B cell (primary cell): Measurements from ENCODE around the gene LCE1A. TPM values are rescaled to one million over a fixed set of nuclear protein-coding genes. Genes with fewer than 3 reads are reported as not detected.

Experiments used
- ATAC-seq: fragments of 200-7000 bp; cut with Tn5 transposase; one replicate; pipeline ENCODE4 v1.10.0; 2021; ENCODE audit warnings: low read depth, mild to moderate bottlenecking, moderate number of reproducible peaks, moderate library complexity
- CTCF ChIA-PET: fragments of 350-600 bp; sonication (Branson Sonifier 250); formaldehyde crosslinking; loops from one replicate; lab custom pipeline; 2021; ENCODE audit warnings: antibody characterized with exemption, inconsistent platforms; lab: Charles Lee
- POLR2A ChIA-PET: fragments of 350-600 bp; sonication (Branson Sonifier 250); formaldehyde crosslinking; loops from one replicate; lab custom pipeline; 2021; ENCODE audit warnings: antibody characterized with exemption; lab: Charles Lee
- DNase-seq: peaks from one replicate; pipeline ENCODE4 v3.0.0; 2013
- H2AFZ ChIP-seq: 2 replicates; pipeline ENCODE4 v1.6.1; 2012; ENCODE audit warnings: mild to moderate bottlenecking, low read depth, low read length; ENCODE audit not compliant: insufficient read depth, poor library complexity, severe bottlenecking
- H3K27ac ChIP-seq, 2 donors: 1 replicate in 1 of 2; 2 replicates in 1 of 2; pipeline ENCODE4 v1.5.1; 2012 to 2013; ENCODE audit warnings: low read length in 2 of 2, mild to moderate bottlenecking in 2 of 2, moderate library complexity in 1 of 2
- H3K27me3 ChIP-seq, 4 experiments: fragments of 200-600 bp in 1 of 4; sonication (generic) in 1 of 4; replicated peaks in 1 of 4; 1 replicate in 2 of 4; 2 replicates in 2 of 4; pipeline versions ENCODE4 v1.6.1 to v1.7.0; 2013 to 2016; ENCODE audit warnings: low read length in 3 of 4, mild to moderate bottlenecking in 2 of 4, mixed read lengths in 1 of 4, moderate library complexity in 1 of 4; ENCODE audit not compliant: insufficient read depth in 4 of 4, control insufficient read depth in 3 of 4; ENCODE audit errors: control extremely low read depth in 1 of 4
- H3K36me3 ChIP-seq, 2 experiments: replicated peaks in 1 of 2; 1 replicate in 1 of 2; 2 replicates in 1 of 2; pipeline versions ENCODE4 v1.6.1 to v1.7.1; 2013; ENCODE audit warnings: low read length in 1 of 2; ENCODE audit not compliant: insufficient read depth in 2 of 2, control insufficient read depth in 1 of 2; ENCODE audit errors: control extremely low read depth in 1 of 2, extremely low read depth in 1 of 2
- H3K4me1 ChIP-seq, 2 donors: fragments of 200-600 bp in 1 of 2; sonication (generic) in 1 of 2; 1 replicate in 1 of 2; 2 replicates in 1 of 2; pipeline versions ENCODE4 v1.5.1 to v1.6.1; 2013 to 2017; ENCODE audit warnings: low read length in 2 of 2; ENCODE audit not compliant: control insufficient read depth in 2 of 2, insufficient read depth in 2 of 2
- H3K4me2 ChIP-seq: replicated peaks from 2 replicates; pipeline ENCODE3; 2012; ENCODE audit warnings: mild to moderate bottlenecking, low read depth, low read length; ENCODE audit not compliant: poor library complexity, severe bottlenecking
- H3K4me3 ChIP-seq, 5 experiments: fragments of 200-600 bp in 1 of 5; sonication (generic) in 1 of 5; 1 replicate in 3 of 5; 2 replicates in 2 of 5; pipeline versions ENCODE4 v1.5.1 to v1.7.0; 2011 to 2016; ENCODE audit warnings: low read length in 4 of 5, mild to moderate bottlenecking in 4 of 5, low read depth in 2 of 5, control low read depth in 1 of 5, moderate library complexity in 1 of 5; ENCODE audit not compliant: insufficient read depth in 1 of 5; ENCODE audit errors: control extremely low read depth in 1 of 5, extremely low read depth in 1 of 5
- H3K79me2 ChIP-seq: fragments of 200-600 bp; sonication (generic); one replicate; pipeline ENCODE4 v1.6.0; 2016; ENCODE audit warnings: low read length; ENCODE audit not compliant: control insufficient read depth, insufficient read depth
- H3K9ac ChIP-seq: fragments of 200-600 bp; sonication (generic); 2 replicates; pipeline ENCODE4 v1.6.1; 2017; ENCODE audit warnings: mild to moderate bottlenecking, low read length, moderate library complexity
- H3K9me3 ChIP-seq, 3 donors: one replicate each; pipeline versions ENCODE4 v1.6.1 to v1.7.1; 2013; ENCODE audit warnings: low read length in 2 of 3; ENCODE audit not compliant: control insufficient read depth in 2 of 3, insufficient read depth in 1 of 3; ENCODE audit errors: control extremely low read depth in 1 of 3
- H4K20me1 ChIP-seq: 2 replicates; pipeline ENCODE4 v1.6.0; 2012; ENCODE audit warnings: mild to moderate bottlenecking, low read length; ENCODE audit not compliant: insufficient read depth, control insufficient read depth, poor library complexity, severe bottlenecking
- H3K27ac Mint-ChIP-seq: one replicate; pipeline ENCODE4 v1.8.0; 2021; ENCODE audit warnings: mixed read lengths
- H3K27me3 Mint-ChIP-seq: one replicate; pipeline ENCODE4 v1.8.0; 2021; ENCODE audit warnings: mixed read lengths
- H3K4me1 Mint-ChIP-seq: one replicate; pipeline ENCODE4 v1.8.0; 2021; ENCODE audit warnings: mixed read lengths
- H3K4me3 Mint-ChIP-seq: one replicate; pipeline ENCODE4 v1.8.0; 2021; ENCODE audit warnings: mixed read lengths
- H3K9me3 Mint-ChIP-seq: one replicate; pipeline ENCODE4 v1.8.0; 2022; ENCODE audit warnings: mixed read lengths; ENCODE audit not compliant: insufficient read depth
- EZH2 ChIP-seq: IDR thresholded peaks from 2 replicates; pipeline ENCODE4 v1.6.1; 2012; ENCODE audit warnings: borderline replicate concordance, low read depth, mild to moderate bottlenecking, moderate library complexity, low read length; ENCODE audit not compliant: insufficient read depth, poor library complexity, severe bottlenecking
- WGBS: methylation state at CpG from one replicate; pipeline ENCODE4 v1.1.5; 2013; ENCODE audit warnings: missing lambda C conversion rate; ENCODE audit not compliant: insufficient coverage; 5-methylcytosine and 5-hydroxymethylcytosine counted together
- intact Hi-C: fragments of 100-400 bp; cut with micrococcal nuclease; formaldehyde crosslinking; loops from one replicate; pipeline ENCODE4 v1.10.0; 2022
- polyA plus RNA-seq: library from polyadenylated mRNA; depleted of rRNA; stranded (reverse); fragments of >200 nt; gene quantifications from 2 replicates; pipeline ENCODE4 v1.2.3, GENCODE V29; 2012
- total RNA-seq, 2 donors: library from RNA; stranded (reverse); fragments of 120-200 nt in 1 of 2; gene quantifications; 1 replicate in 1 of 2; 2 replicates in 1 of 2; pipeline versions ENCODE4 v1.2.3 to v1.2.4, GENCODE V29; 2013 to 2022
- TF ChIP-seq, protein P1 (sequence below): fragments of 200-600 bp; IDR thresholded peaks from one replicate; pipeline ENCODE4 v1.8.0; 2022; ENCODE audit warnings: antibody characterized with exemption, mild to moderate bottlenecking

Gene LCE1A
- total and polyA plus RNA-seq, 2 donors (not counting 1 experiment from before 2014, with no cell fraction given): not detected

GRCh38 chr1:152801333-152801732 lies 25.9 kb upstream of the LCE1A start:
- H4K20me1 ChIP-seq: no peaks in the 10 kb centered on the region
- no peak overlapping the region for H3K4me3 Mint-ChIP-seq
- intact Hi-C loops: no loop called here
- no peak overlapping the region for H3K27ac Mint-ChIP-seq
- no peaks in the 10 kb centered on the region for H3K36me3 ChIP-seq
- H3K27me3 ChIP-seq: no peaks in the 10 kb centered on the region
- ChIA-PET CTCF (no interaction called here), POLR2A (no interaction called here)
- DNase-seq: no peak
- peaks cover 0 to 4% (median 0%) of the 10 kb centered on the region in 3 donors for H3K9me3 ChIP-seq
- H2AFZ ChIP-seq: no peak overlapping the region
- TF ChIP-seq, protein P1, sequence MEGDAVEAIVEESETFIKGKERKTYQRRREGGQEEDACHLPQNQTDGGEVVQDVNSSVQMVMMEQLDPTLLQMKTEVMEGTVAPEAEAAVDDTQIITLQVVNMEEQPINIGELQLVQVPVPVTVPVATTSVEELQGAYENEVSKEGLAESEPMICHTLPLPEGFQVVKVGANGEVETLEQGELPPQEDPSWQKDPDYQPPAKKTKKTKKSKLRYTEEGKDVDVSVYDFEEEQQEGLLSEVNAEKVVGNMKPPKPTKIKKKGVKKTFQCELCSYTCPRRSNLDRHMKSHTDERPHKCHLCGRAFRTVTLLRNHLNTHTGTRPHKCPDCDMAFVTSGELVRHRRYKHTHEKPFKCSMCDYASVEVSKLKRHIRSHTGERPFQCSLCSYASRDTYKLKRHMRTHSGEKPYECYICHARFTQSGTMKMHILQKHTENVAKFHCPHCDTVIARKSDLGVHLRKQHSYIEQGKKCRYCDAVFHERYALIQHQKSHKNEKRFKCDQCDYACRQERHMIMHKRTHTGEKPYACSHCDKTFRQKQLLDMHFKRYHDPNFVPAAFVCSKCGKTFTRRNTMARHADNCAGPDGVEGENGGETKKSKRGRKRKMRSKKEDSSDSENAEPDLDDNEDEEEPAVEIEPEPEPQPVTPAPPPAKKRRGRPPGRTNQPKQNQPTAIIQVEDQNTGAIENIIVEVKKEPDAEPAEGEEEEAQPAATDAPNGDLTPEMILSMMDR: no peak
- no peak for TF ChIP-seq EZH2
- no peaks in the 10 kb centered on the region for H3K9me3 Mint-ChIP-seq
- H3K4me1 ChIP-seq: no peaks in the 10 kb centered on the region
- whole genome bisulfite sequencing: no CpG with 5 or more reads among the region's 1 CpG
- no peak overlapping the region for H3K9ac ChIP-seq
- peaks cover 24% of the 10 kb centered on the region for H3K27me3 Mint-ChIP-seq
- no peaks in the 10 kb centered on the region for H3K79me2 ChIP-seq
- no peak for ATAC-seq
- no peaks in the 10 kb centered on the region for H3K4me1 Mint-ChIP-seq
- H3K4me2 ChIP-seq: no peak overlapping the region
- no peak overlapping the region for H3K4me3 ChIP-seq
- no peak overlapping the region for H3K27ac ChIP-seq

- H3K79me2 ChIP-seq: no peaks in the 10 kb centered on the region
- H3K9ac ChIP-seq: no peak within 1 kb of the TSS
- 20% methylated on average over 1 of the region's 3 CpGs for WGBS
- intact Hi-C loops: no loop called here
- H3K27ac Mint-ChIP-seq: no peak within 1 kb of the TSS
- no peak for DNase-seq
- H3K27me3 ChIP-seq: peaks cover 0 to 2% (median 0%) of the 10 kb centered on the region in 4 experiments
- no peak within 1 kb of the TSS for H3K4me3 Mint-ChIP-seq
- ATAC-seq: no peak
- TF ChIP-seq, protein P1: no peak
- TF ChIP-seq EZH2: no peak
- no peaks in the 10 kb centered on the region for H3K4me1 ChIP-seq
- no peak within 1 kb of the TSS for H3K27ac ChIP-seq
- no peaks in the 10 kb centered on the region for H3K9me3 Mint-ChIP-seq
- H3K36me3 ChIP-seq: no peaks in the 10 kb centered on the region
- H2AFZ ChIP-seq: no peak within 1 kb of the TSS
- no peaks in the 10 kb centered on the region for H3K9me3 ChIP-seq
- H4K20me1 ChIP-seq: no peaks in the 10 kb centered on the region
- peaks cover 30% of the 10 kb centered on the region for H3K27me3 Mint-ChIP-seq
- ChIA-PET CTCF (no interaction called here), POLR2A (no interaction called here)
- H3K4me1 Mint-ChIP-seq: no peaks in the 10 kb centered on the region
- no peak within 1 kb of the TSS for H3K4me2 ChIP-seq
- H3K4me3 ChIP-seq: no peak within 1 kb of the TSS
Measured at GRCh38 chr1:152806576-152806975, 20.7 kb upstream of the LCE1A start, which contains the start of gene LCE1C. Gene LCE1C (minus strand): TSS chr1:152806651. CDS start chr1:152805478, 1,173 bp downstream.
